Breast epithelium (tissue), 3 donors: ENCODE measurements around the gene GAB3.

Source experiments
- POLR2AphosphoS5 ChIP-seq, 3 donors: sonication (generic); formaldehyde crosslinking; IDR thresholded peaks; one replicate each; pipeline ENCODE4 v1.6.1; 2017; ENCODE audit warnings: antibody characterized with exemption in 3 of 3
- TF ChIP-seq, protein P1 (sequence below), 3 donors: fragments of 450-650 bp; IDR thresholded peaks; one replicate each; pipeline ENCODE4 v1.5.1; 2016 to 2017; ENCODE audit warnings: antibody characterized with exemption in 3 of 3, mild to moderate bottlenecking in 3 of 3, moderate library complexity in 3 of 3

DNA sequence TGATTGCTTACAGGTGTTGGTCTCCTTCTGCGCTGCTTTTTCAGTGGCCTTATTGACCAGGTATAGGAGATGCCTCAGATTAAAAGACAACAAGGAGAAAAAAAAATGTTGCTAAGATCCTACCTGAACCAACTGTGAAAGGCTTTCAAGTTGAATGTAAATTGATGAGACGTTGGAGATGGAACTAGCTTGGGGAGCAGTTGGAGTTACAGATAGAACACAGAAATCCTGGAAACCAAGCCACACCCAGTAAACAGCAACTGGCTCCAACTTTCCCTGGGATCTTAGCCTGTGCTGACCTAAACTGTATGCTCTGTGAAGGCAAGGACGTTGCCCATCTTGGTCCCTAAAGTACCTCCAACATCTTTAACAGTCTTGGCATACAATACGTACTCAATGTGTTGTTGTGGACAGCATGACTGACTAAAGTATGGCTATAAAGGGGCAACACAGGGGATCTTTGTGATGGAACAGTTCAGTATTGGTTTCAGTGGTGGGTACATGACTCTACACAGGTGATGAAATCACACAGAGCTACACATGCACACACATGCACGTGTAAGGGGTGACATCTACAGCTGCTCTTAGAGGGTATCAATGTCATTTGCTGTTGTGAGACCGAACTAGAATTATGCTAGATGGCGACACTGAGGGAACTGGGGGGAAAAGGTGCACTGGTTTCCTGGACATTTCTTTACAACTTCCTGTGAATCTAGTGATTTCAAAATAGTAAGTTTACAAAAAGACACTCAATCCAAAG lies 22.3 kb downstream of the GAB3 start:
- no peak for TF ChIP-seq POLR2AphosphoS5 (IDR thresholded peaks at IDR 0.05)
- TF ChIP-seq, protein P1, sequence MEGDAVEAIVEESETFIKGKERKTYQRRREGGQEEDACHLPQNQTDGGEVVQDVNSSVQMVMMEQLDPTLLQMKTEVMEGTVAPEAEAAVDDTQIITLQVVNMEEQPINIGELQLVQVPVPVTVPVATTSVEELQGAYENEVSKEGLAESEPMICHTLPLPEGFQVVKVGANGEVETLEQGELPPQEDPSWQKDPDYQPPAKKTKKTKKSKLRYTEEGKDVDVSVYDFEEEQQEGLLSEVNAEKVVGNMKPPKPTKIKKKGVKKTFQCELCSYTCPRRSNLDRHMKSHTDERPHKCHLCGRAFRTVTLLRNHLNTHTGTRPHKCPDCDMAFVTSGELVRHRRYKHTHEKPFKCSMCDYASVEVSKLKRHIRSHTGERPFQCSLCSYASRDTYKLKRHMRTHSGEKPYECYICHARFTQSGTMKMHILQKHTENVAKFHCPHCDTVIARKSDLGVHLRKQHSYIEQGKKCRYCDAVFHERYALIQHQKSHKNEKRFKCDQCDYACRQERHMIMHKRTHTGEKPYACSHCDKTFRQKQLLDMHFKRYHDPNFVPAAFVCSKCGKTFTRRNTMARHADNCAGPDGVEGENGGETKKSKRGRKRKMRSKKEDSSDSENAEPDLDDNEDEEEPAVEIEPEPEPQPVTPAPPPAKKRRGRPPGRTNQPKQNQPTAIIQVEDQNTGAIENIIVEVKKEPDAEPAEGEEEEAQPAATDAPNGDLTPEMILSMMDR (IDR thresholded peaks at IDR 0.05): no peak
